SU-DHL-6 (cell line): ENCODE measurements around the gene PARD6G.
A peak's percentile ranks its signal among the peaks of the same experiment; 100 is the strongest.

Experiments
- H2AFZ ChIP-seq: fragments of 200-600 bp; sonication (generic); 2 replicates; pipeline ENCODE4 v1.6.1; 2014; ENCODE audit warnings: low read depth, mild to moderate bottlenecking, moderate library complexity, mixed read lengths, antibody characterized with exemption, low read length; ENCODE audit not compliant: severe bottlenecking
- H3F3A ChIP-seq: fragments of 200-600 bp; shearing (Covaris generic); 2 replicates; pipeline ENCODE4 v1.6.0; 2016; ENCODE audit warnings: antibody characterized with exemption, mild to moderate bottlenecking; ENCODE audit not compliant: insufficient read depth
- H3K27ac ChIP-seq: fragments of 200-600 bp; sonication (generic); 2 replicates; pipeline ENCODE4 v1.5.1; 2016; ENCODE audit warnings: low read depth, mild to moderate bottlenecking, low read length, moderate library complexity, mixed read lengths
- H3K27me3 ChIP-seq: fragments of 200-600 bp; sonication (generic), shearing (Covaris generic); 2 replicates; pipeline ENCODE4 v1.6.0; 2014; ENCODE audit warnings: mild to moderate bottlenecking, low read length
- H3K36me3 ChIP-seq: fragments of 200-600 bp; sonication (generic); 2 replicates; pipeline ENCODE4 v1.6.1; 2014; ENCODE audit warnings: mild to moderate bottlenecking, low read length, mixed read lengths
- H3K4me2 ChIP-seq: fragments of 300-600, 200-600 bp; shearing (Covaris generic), sonication (generic); 2 replicates; pipeline ENCODE4 v1.6.0; 2014; ENCODE audit warnings: low read length, low read depth, mild to moderate bottlenecking; ENCODE audit not compliant: poor library complexity, severe bottlenecking
- H3K4me3 ChIP-seq: fragments of 200-600 bp; sonication (generic); 2 replicates; pipeline ENCODE4 v1.5.1; 2014; ENCODE audit warnings: antibody characterized with exemption, low read length, mild to moderate bottlenecking, mixed read lengths; ENCODE audit not compliant: insufficient read depth, poor library complexity, severe bottlenecking
- H3K79me2 ChIP-seq: fragments of 200-600 bp; sonication (generic); 2 replicates; pipeline ENCODE4 v1.6.1; 2014; ENCODE audit warnings: mild to moderate bottlenecking, low read length, moderate library complexity; ENCODE audit not compliant: insufficient read depth
- H3K9ac ChIP-seq: fragments of 200-600 bp; sonication (generic); 2 replicates; pipeline ENCODE4 v1.7.0; 2014; ENCODE audit warnings: mild to moderate bottlenecking, low read length
- H3K9me2 ChIP-seq: fragments of 200-600 bp; sonication (generic); replicated peaks from 2 replicates; pipeline ENCODE4 v1.6.1; 2014; ENCODE audit warnings: low read length; ENCODE audit not compliant: insufficient read depth
- H3K9me3 ChIP-seq: fragments of 200-600 bp; sonication (generic); 2 replicates; pipeline ENCODE4 v1.6.1; 2014; ENCODE audit warnings: low read length, mixed read lengths; ENCODE audit not compliant: insufficient read depth
- H4K20me1 ChIP-seq: fragments of 200-600 bp; sonication (generic); 2 replicates; pipeline ENCODE4 v1.6.1; 2014; ENCODE audit warnings: low read depth, mild to moderate bottlenecking, antibody characterized with exemption, low read length, moderate library complexity, mixed read lengths
- CTCF ChIP-seq: fragments of 200-600 bp; sonication (generic); IDR thresholded peaks from one replicate; pipeline ENCODE4 v1.5.1; 2017; ENCODE audit warnings: antibody characterized with exemption, mild to moderate bottlenecking, low read length, moderate library complexity; ENCODE audit not compliant: insufficient read depth, poor library complexity, severe bottlenecking
- EZH2phosphoT487 ChIP-seq: fragments of 200-600 bp; sonication (generic), shearing (Covaris generic); conservative IDR thresholded peaks from 2 replicates; pipeline ENCODE4 v1.6.1; 2018; ENCODE audit warnings: mild to moderate bottlenecking, antibody characterized with exemption, low read length, moderate library complexity, mixed read lengths

PARD6G gene

GRCh38 chr18:80147037-80147417, 100.3 kb downstream of the PARD6G start:
- Histone ChIP-seq H3F3A (no peaks in the 10 kb centered on the region), H3K27ac (no peak overlapping the region), H3K9me3 (no peaks in the 10 kb centered on the region), H2AFZ (no peak overlapping the region), H3K9me2 (no peaks in the 10 kb centered on the region), H3K4me3 (peak overlapping the region; percentile 30), H3K9ac (peak overlapping the region; percentile 27), H3K79me2 (no peaks in the 10 kb centered on the region), H4K20me1 (no peaks in the 10 kb centered on the region), H3K27me3 (no peaks in the 10 kb centered on the region), H3K36me3 (no peaks in the 10 kb centered on the region), H3K4me2 (peak overlapping the region; percentile 49)
- TF ChIP-seq CTCF: no peak
- TF ChIP-seq EZH2phosphoT487: no peak

- Histone ChIP-seq H3K4me3 (no peak overlapping the region), H3K27ac (no peak overlapping the region), H3K9ac (no peak overlapping the region), H2AFZ (no peak overlapping the region), H3K9me3 (no peaks in the 10 kb centered on the region), H3K36me3 (no peaks in the 10 kb centered on the region), H3K4me2 (no peak overlapping the region), H4K20me1 (no peaks in the 10 kb centered on the region), H3K79me2 (no peaks in the 10 kb centered on the region), H3K9me2 (no peaks in the 10 kb centered on the region), H3F3A (no peaks in the 10 kb centered on the region), H3K27me3 (no peaks in the 10 kb centered on the region)
- TF ChIP-seq EZH2phosphoT487 (no peak), CTCF (no peak)
Observed at GRCh38 chr18:80145196-80145804, 102.0 kb downstream of the PARD6G start.

GRCh38 chr18:80143881-80144280, 103.4 kb downstream of the PARD6G start:
- TF ChIP-seq EZH2phosphoT487 (no peak), CTCF (no peak)
- H3K36me3 ChIP-seq: no peaks in the 10 kb centered on the region
- H3K9ac ChIP-seq: no peak overlapping the region
- H3K9me3 ChIP-seq: no peaks in the 10 kb centered on the region
- H3F3A ChIP-seq: no peaks in the 10 kb centered on the region
- H3K9me2 ChIP-seq: no peaks in the 10 kb centered on the region
- no peak overlapping the region for H3K4me3 ChIP-seq
- no peak overlapping the region for H3K27ac ChIP-seq
- no peaks in the 10 kb centered on the region for H4K20me1 ChIP-seq
- H2AFZ ChIP-seq: no peak overlapping the region
- no peaks in the 10 kb centered on the region for H3K79me2 ChIP-seq
- no peaks in the 10 kb centered on the region for H3K27me3 ChIP-seq
- no peak overlapping the region for H3K4me2 ChIP-seq
